ENCODE data around the gene HINT2. TPM values are rescaled to one million over a fixed set of nuclear protein-coding genes. Genes with fewer than 3 reads are reported as not detected.

The HINT2 gene
- total RNA-seq, 2 donors from 2014 or later: 33.3 to 35.0 TPM

GRCh38 chr9:35859310-35859989 lies 44.6 kb upstream of the HINT2 start:
- no peak overlapping the region for H3K4me3 ChIP-seq
- H3K4me1 ChIP-seq: no peaks in the 10 kb centered on the region
- H3K27me3 ChIP-seq: peaks cover 0 to 8% of the 10 kb centered on the region in 2 donors
- 41 to 43% methylated on average over 16 of the region's 16 CpGs for WGBS, 2 donors
- intact Hi-C loops (cut with DNase I): no loop called here
- TF ChIP-seq POLR2A (IDR thresholded peaks at IDR 0.05): no peak
- TF ChIP-seq CTCF (IDR thresholded peaks at IDR 0.05): no peak
- DNase-seq: peak in 2 of 4 donors; percentile 25 to 40
- H3K9me3 ChIP-seq: no peaks in the 10 kb centered on the region
- no peaks in the 10 kb centered on the region for H3K36me3 ChIP-seq (replicated peaks in 1 of 2; ENCODE audit: insufficient read depth in 1 of 2, low read depth in 2 of 2)
- no peak overlapping the region for H3K27ac ChIP-seq
- ATAC-seq: peak; percentile 33

- DNase-seq (no peak), ATAC-seq (no peak)
- WGBS, 2 donors: 53 to 59% methylated on average over 5 of the region's 5 CpGs
- H3K27ac ChIP-seq: no peak overlapping the region
- TF ChIP-seq CTCF (IDR thresholded peaks at IDR 0.05): no peak
- no peak for TF ChIP-seq POLR2A (IDR thresholded peaks at IDR 0.05)
- H3K27me3 ChIP-seq: peaks cover 0 to 8% of the 10 kb centered on the region in 2 donors
- no peaks in the 10 kb centered on the region for H3K36me3 ChIP-seq (replicated peaks in 1 of 2; ENCODE audit: insufficient read depth in 1 of 2, low read depth in 2 of 2)
- no peaks in the 10 kb centered on the region for H3K4me1 ChIP-seq
- H3K9me3 ChIP-seq: no peaks in the 10 kb centered on the region
- intact Hi-C loops (cut with DNase I): no loop called here
- H3K4me3 ChIP-seq: no peak overlapping the region
These were observed 43.6 kb upstream of the HINT2 start for GRCh38 chr9:35858458-35858857.

- H3K36me3 ChIP-seq (replicated peaks in 1 of 2; ENCODE audit: insufficient read depth in 1 of 2, low read depth in 2 of 2): no peaks in the 10 kb centered on the region
- H3K4me1 ChIP-seq: no peaks in the 10 kb centered on the region
- H3K27ac ChIP-seq: no peak overlapping the region
- intact Hi-C loops (cut with DNase I): no loop called here
- DNase-seq: no peak
- no peaks in the 10 kb centered on the region for H3K9me3 ChIP-seq
- 68 to 78% methylated on average over 4 to 5 of the region's 5 CpGs for WGBS, 2 donors
- TF ChIP-seq CTCF (IDR thresholded peaks at IDR 0.05) (no peak), POLR2A (IDR thresholded peaks at IDR 0.05) (no peak)
- H3K4me3 ChIP-seq: no peak overlapping the region
- no peak for ATAC-seq
- peaks cover 0 to 4% of the 10 kb centered on the region in 2 donors for H3K27me3 ChIP-seq
These were observed 42.0 kb upstream of the HINT2 start for GRCh38 chr9:35856882-35857281.

GRCh38 chr9:35856206-35856605 lies 41.4 kb upstream of the HINT2 start:
- H3K4me1 ChIP-seq: no peaks in the 10 kb centered on the region
- H3K9me3 ChIP-seq: no peaks in the 10 kb centered on the region
- no peaks in the 10 kb centered on the region for H3K27me3 ChIP-seq
- intact Hi-C loops (cut with DNase I): no loop called here
- DNase-seq: no peak
- no peak overlapping the region for H3K4me3 ChIP-seq
- ATAC-seq: no peak
- WGBS, 2 donors: 54 to 76% methylated on average over 3 of the region's 3 CpGs
- TF ChIP-seq POLR2A (IDR thresholded peaks at IDR 0.05): no peak
- no peak for TF ChIP-seq CTCF (IDR thresholded peaks at IDR 0.05)
- no peak overlapping the region for H3K27ac ChIP-seq
- no peaks in the 10 kb centered on the region for H3K36me3 ChIP-seq (replicated peaks in 1 of 2; ENCODE audit: insufficient read depth in 1 of 2, low read depth in 2 of 2)

Data from body of pancreas (tissue), 4 donors.